H1 (cell line): ENCODE results near the gene ITPK1. TPM values are rescaled to one million over a fixed set of nuclear protein-coding genes. Genes with fewer than 3 reads are reported as not detected.

Source experiments
- CTCF ChIA-PET: fragments of 300-600 bp; sonication (Branson Sonifier 250); formaldehyde crosslinking; loops from one replicate; lab custom pipeline; 2021; ENCODE audit not compliant: partially characterized antibody; lab: Charles Lee
- POLR2A ChIA-PET: fragments of 300-600 bp; sonication (Branson Sonifier 250); formaldehyde crosslinking; loops from one replicate; lab custom pipeline; 2021; ENCODE audit warnings: inconsistent platforms; ENCODE audit not compliant: partially characterized antibody; lab: Charles Lee
- DNase-seq, 2 experiments: peaks; one replicate each; pipeline versions ENCODE4 v3.0.0 to v3.0.0-alpha.2; 2010 to 2022; ENCODE audit warnings: low spot score in 2 of 2, low read depth in 1 of 2, mixed read lengths in 1 of 2
- FAIRE-seq: peaks from 2 replicates; lab custom pipeline; 2011; peaks lifted over from hg19 to GRCh38; lab: Jason Lieb, UNC
- H2AFZ ChIP-seq: 2 replicates; pipeline ENCODE4 v1.8.1; 2012; ENCODE audit warnings: low read length, inconsistent platforms
- H2AK5ac ChIP-seq: 2 replicates; pipeline ENCODE4 v1.6.1; 2013; ENCODE audit warnings: low read depth, low read length
- H2BK120ac ChIP-seq: replicated peaks from 2 replicates; pipeline ENCODE3; 2013; ENCODE audit warnings: low read depth, low read length, inconsistent platforms
- H2BK12ac ChIP-seq: 2 replicates; pipeline ENCODE4 v1.6.1; 2013; ENCODE audit warnings: low read depth, low read length
- H2BK15ac ChIP-seq: 2 replicates; pipeline ENCODE4 v1.6.1; 2013; ENCODE audit warnings: low read length
- H2BK20ac ChIP-seq: 2 replicates; pipeline ENCODE4 v1.6.1; 2013; ENCODE audit warnings: low read length
- H2BK5ac ChIP-seq: 2 replicates; pipeline ENCODE4 v1.6.1; 2013; ENCODE audit warnings: low read depth, low read length
- H3K14ac ChIP-seq: 2 replicates; pipeline ENCODE4 v1.6.1; 2013; ENCODE audit warnings: inconsistent platforms; ENCODE audit not compliant: insufficient read length
- H3K18ac ChIP-seq: 2 replicates; pipeline ENCODE4 v1.6.1; 2013; ENCODE audit warnings: low read length; ENCODE audit errors: extremely low read depth
- H3K23ac ChIP-seq: 2 replicates; pipeline ENCODE4 v1.6.1; 2013; ENCODE audit warnings: inconsistent platforms; ENCODE audit not compliant: insufficient read length
- H3K23me2 ChIP-seq: 2 replicates; pipeline ENCODE4 v1.6.1; 2013; ENCODE audit warnings: low read depth, low read length
- H3K27ac ChIP-seq: 2 replicates; pipeline ENCODE4 v1.6.1; 2011; ENCODE audit warnings: low read depth, low read length, inconsistent platforms
- H3K27me3 ChIP-seq, 4 experiments: replicated peaks in 1 of 4; 1 replicate in 1 of 4; 2 replicates in 3 of 4; pipeline versions ENCODE4 v1.6.1 to v1.8.1; 2011 to 2013; ENCODE audit warnings: low read length in 3 of 4, mild to moderate bottlenecking in 3 of 4, inconsistent platforms in 2 of 4, mixed read lengths in 2 of 4, moderate library complexity in 1 of 4; ENCODE audit not compliant: control insufficient read depth in 3 of 4, insufficient read depth in 3 of 4; ENCODE audit errors: extremely low read depth in 1 of 4
- H3K36me3 ChIP-seq, 4 experiments: 2 replicates each; pipeline versions ENCODE4 v1.6.1 to v1.8.1; 2011 to 2013; ENCODE audit warnings: mild to moderate bottlenecking in 4 of 4, low read length in 3 of 4, moderate library complexity in 2 of 4, control low read depth in 1 of 4, inconsistent platforms in 1 of 4; ENCODE audit not compliant: insufficient read depth in 4 of 4, control insufficient read depth in 2 of 4
- H3K4ac ChIP-seq: replicated peaks from 2 replicates; pipeline ENCODE3; 2013; ENCODE audit warnings: low read length, low read depth, mixed read lengths, inconsistent platforms; ENCODE audit not compliant: insufficient read length
- H3K4me1 ChIP-seq, 4 experiments: replicated peaks in 1 of 4; 1 replicate in 1 of 4; 2 replicates in 3 of 4; pipeline versions ENCODE4 v1.6.1 to v1.8.1; 2011 to 2013; ENCODE audit warnings: low read length in 3 of 4, inconsistent platforms in 2 of 4, mixed read lengths in 1 of 4; ENCODE audit not compliant: insufficient read depth in 4 of 4, control insufficient read depth in 3 of 4
- H3K4me2 ChIP-seq, 2 experiments: 2 replicates each; pipeline versions ENCODE4 v1.6.1 to v1.8.1; 2011 to 2013; ENCODE audit warnings: low read depth in 2 of 2, low read length in 2 of 2, control low read depth in 1 of 2, inconsistent platforms in 1 of 2, mild to moderate bottlenecking in 1 of 2; ENCODE audit not compliant: insufficient read depth in 1 of 2
- H3K4me3 ChIP-seq, 4 experiments: fragments of 200-600, 300-600 bp in 1 of 4; sonication (generic), shearing (Covaris generic), sonication (Bioruptor Twin) in 1 of 4; 2 replicates each; pipeline versions ENCODE4 v1.5.1 to v1.8.1; 2011 to 2016; ENCODE audit warnings: low read length in 4 of 4, low read depth in 3 of 4, control low read depth in 2 of 4, inconsistent platforms in 2 of 4, mild to moderate bottlenecking in 2 of 4, mixed read lengths in 1 of 4, moderate library complexity in 1 of 4; ENCODE audit not compliant: insufficient read depth in 2 of 4; ENCODE audit errors: extremely low read depth in 1 of 4
- H3K56ac ChIP-seq: replicated peaks from 2 replicates; pipeline ENCODE3; 2013; ENCODE audit warnings: low read depth, mild to moderate bottlenecking, mixed read lengths, low read length, inconsistent platforms; ENCODE audit not compliant: insufficient read length
- H3K79me1 ChIP-seq: 2 replicates; pipeline ENCODE4 v1.6.1; 2013; ENCODE audit warnings: low read depth, low read length, control low read depth
- H3K79me2 ChIP-seq, 2 experiments: 2 replicates each; pipeline versions ENCODE4 v1.6.1 to v1.8.1; 2012 to 2013; ENCODE audit warnings: low read length in 2 of 2, mild to moderate bottlenecking in 2 of 2, inconsistent platforms in 1 of 2; ENCODE audit not compliant: insufficient read depth in 2 of 2, control insufficient read depth in 1 of 2
- H3K9ac ChIP-seq, 4 experiments: replicated peaks in 1 of 4; 1 replicate in 1 of 4; 2 replicates in 3 of 4; pipeline versions ENCODE4 v1.6.1 to v1.8.1; 2011 to 2013; ENCODE audit warnings: low read depth in 3 of 4, low read length in 3 of 4, control low read depth in 2 of 4, mild to moderate bottlenecking in 2 of 4, moderate library complexity in 2 of 4, inconsistent platforms in 1 of 4; ENCODE audit errors: extremely low read depth in 1 of 4
- H3K9me3 ChIP-seq, 2 experiments: 2 replicates each; pipeline versions ENCODE4 v1.6.1 to v1.8.1; 2012 to 2013; ENCODE audit warnings: mild to moderate bottlenecking in 2 of 2, moderate library complexity in 2 of 2, control low read depth in 1 of 2, inconsistent platforms in 1 of 2, low read depth in 1 of 2, low read length in 1 of 2, mixed read lengths in 1 of 2; ENCODE audit not compliant: insufficient read depth in 2 of 2
- H4K20me1 ChIP-seq, 2 experiments: replicated peaks in 1 of 2; 2 replicates each; pipeline versions ENCODE3 to v1.8.1; 2011 to 2013; ENCODE audit warnings: inconsistent platforms in 2 of 2, low read length in 2 of 2, mild to moderate bottlenecking in 1 of 2; ENCODE audit not compliant: insufficient read depth in 2 of 2, control insufficient read depth in 1 of 2
- H4K5ac ChIP-seq: 2 replicates; pipeline ENCODE4 v1.6.1; 2013; ENCODE audit warnings: low read length, low read depth, mixed read lengths, inconsistent platforms; ENCODE audit not compliant: insufficient read length
- H4K8ac ChIP-seq: 2 replicates; pipeline ENCODE4 v1.8.0; 2013; ENCODE audit warnings: mild to moderate bottlenecking, moderate library complexity, low read length, inconsistent platforms; ENCODE audit not compliant: insufficient read depth; ENCODE audit errors: extremely low read depth
- H4K91ac ChIP-seq: replicated peaks from 2 replicates; pipeline ENCODE3; 2013; ENCODE audit warnings: low read length, mixed read lengths, inconsistent platforms; ENCODE audit not compliant: insufficient read length
- BCL11A ChIP-seq, 2 experiments: IDR thresholded peaks; one replicate each; pipeline ENCODE4 v1.6.1; 2011; ENCODE audit warnings: low read depth in 2 of 2, low read length in 2 of 2, mild to moderate bottlenecking in 2 of 2
- CBX5 ChIP-seq: fragments of 300-800, 300-1000 bp; sonication (generic); IDR thresholded peaks from 2 replicates; pipeline ENCODE4 v1.7.1; 2016; ENCODE audit warnings: antibody characterized with exemption, low read length, low read depth
- JUN ChIP-seq: IDR thresholded peaks from 2 replicates; pipeline ENCODE4 v1.6.1; 2011; ENCODE audit warnings: low read depth, mild to moderate bottlenecking, improper control_type of control experiment, low read length
- JUND ChIP-seq: IDR thresholded peaks from 2 replicates; pipeline ENCODE4 v1.6.1; 2011; ENCODE audit warnings: mild to moderate bottlenecking, improper control_type of control experiment, low read length
- KDM5A ChIP-seq: fragments of 200-600 bp; IDR thresholded peaks from 2 replicates; pipeline ENCODE4 v1.7.1; 2012; ENCODE audit warnings: mild to moderate bottlenecking, low read length, inconsistent platforms, mixed read lengths
- NRF1 ChIP-seq: IDR thresholded peaks from 2 replicates; pipeline ENCODE4 v1.6.1; 2011; ENCODE audit warnings: mild to moderate bottlenecking, low read depth, low read length, improper control_type of control experiment
- ZNF274 ChIP-seq: IDR thresholded peaks from 2 replicates; pipeline ENCODE4 v1.7.0; 2012; ENCODE audit warnings: low read length, borderline replicate concordance; ENCODE audit errors: extremely low read depth
- WGBS, 2 experiments: shearing (Covaris generic) in 1 of 2; methylation state at CpG; one replicate each; pipeline versions ENCODE4 v1.1.6 to v1.1.7; 2013 to 2015; ENCODE audit warnings: low lambda C conversion rate in 2 of 2, mixed read lengths in 2 of 2, inconsistent platforms in 1 of 2, low coverage in 1 of 2, missing lambda C conversion rate in 1 of 2; ENCODE audit not compliant: insufficient replicate concordance in 2 of 2, insufficient coverage in 1 of 2, insufficient read length in 1 of 2; ENCODE audit errors: extremely low coverage in 1 of 2, missing lambda C conversion rate in 1 of 2; 5-methylcytosine and 5-hydroxymethylcytosine counted together
- polyA plus RNA-seq, 7 experiments: library from polyadenylated mRNA; depleted of rRNA in 3 of 7; stranded (reverse) in 5 of 7; unstranded in 2 of 7; fragments of >200 nt in 5 of 7; fragments of 200-250 nt in 2 of 7; gene quantifications; 1 replicate in 5 of 7; 2 replicates in 1 of 7; 4 replicates in 1 of 7; pipeline versions ENCODE4 v1.2.1 to v1.2.3, GENCODE V29; 2011 to 2013; ENCODE audit warnings: missing spikeins in 2 of 7, mixed read lengths in 2 of 7
- total RNA-seq: library from RNA; stranded (reverse); fragmentation: NEBNext Ultra II Directional; extraction: Animal tissue kit (Norgen Biotek cat#: 25700); gene quantifications from 2 replicates; pipeline ENCODE4 v1.2.1, GENCODE V29; 2021
- TF ChIP-seq, protein P1 (sequence below): IDR thresholded peaks from 2 replicates; pipeline ENCODE4 v1.6.1; 2012; ENCODE audit warnings: low read length, inconsistent platforms

The ITPK1 gene
- total and polyA plus RNA-seq, 2 of the 8 experiments (the other 6 are each of a cell fraction or from before 2014, with no cell fraction given) = 108 to 143 TPM

DNA sequence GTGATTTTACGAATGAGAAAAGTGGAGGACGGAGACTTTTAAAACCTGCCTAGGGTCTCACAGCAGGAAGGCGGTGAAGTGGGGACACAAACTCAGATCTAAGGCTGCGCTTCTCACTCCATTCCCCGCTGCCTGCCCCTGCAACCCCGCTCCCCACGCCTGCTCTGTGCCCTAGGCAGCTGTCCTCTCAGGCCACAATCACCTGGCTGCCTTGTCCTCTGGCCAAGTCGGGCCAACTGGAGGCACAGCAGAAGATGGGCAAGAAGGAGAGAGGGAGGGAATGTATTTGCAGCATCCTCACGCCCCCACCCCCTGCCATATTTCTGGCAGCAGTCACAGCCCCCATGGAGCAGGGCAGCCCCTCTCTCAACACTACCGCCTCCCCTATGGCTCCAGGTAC lies 97.8 kb downstream of the ITPK1 start:
- H3K4ac ChIP-seq = no peak overlapping the region
- no peak overlapping the region for H3K18ac ChIP-seq
- no peaks in the 10 kb centered on the region for H3K9me3 ChIP-seq
- no peak overlapping the region for H2BK120ac ChIP-seq
- peaks cover 2 to 8% of the 10 kb centered on the region in 2 experiments for H4K20me1 ChIP-seq
- CTCF ChIA-PET = interaction anchor here (1.2 to 8.8 kb wide), 4 partner anchors 10 to 96 kb away, joined by 3 to 71 read pairs (median 9); no protein-coding TSS in a partner anchor
- peaks cover 0 to 25% (median 14%) of the 10 kb centered on the region in 4 experiments; a peak in 6 of 7 replicates for H3K4me1 ChIP-seq
- no peak overlapping the region for H2AK5ac ChIP-seq
- no peak overlapping the region; a peak in 2 of 4 replicates for H3K4me2 ChIP-seq
- FAIRE-seq = no peak
- no peak overlapping the region for H3K4me3 ChIP-seq
- no peak overlapping the region for H2BK20ac ChIP-seq
- POLR2A ChIA-PET = no interaction called here
- no peak overlapping the region for H2BK5ac ChIP-seq
- no peak overlapping the region for H3K27ac ChIP-seq
- TF ChIP-seq JUN (no peak), CBX5 (no peak), JUND (no peak), ZNF274 (no peak), NRF1 (no peak), BCL11A (IDR thresholded peaks at IDR 0.05; ENCODE audit: low read depth in 2 of 2, low read length in 2 of 2) (no peak), KDM5A (no peak)
- TF ChIP-seq, protein P1, sequence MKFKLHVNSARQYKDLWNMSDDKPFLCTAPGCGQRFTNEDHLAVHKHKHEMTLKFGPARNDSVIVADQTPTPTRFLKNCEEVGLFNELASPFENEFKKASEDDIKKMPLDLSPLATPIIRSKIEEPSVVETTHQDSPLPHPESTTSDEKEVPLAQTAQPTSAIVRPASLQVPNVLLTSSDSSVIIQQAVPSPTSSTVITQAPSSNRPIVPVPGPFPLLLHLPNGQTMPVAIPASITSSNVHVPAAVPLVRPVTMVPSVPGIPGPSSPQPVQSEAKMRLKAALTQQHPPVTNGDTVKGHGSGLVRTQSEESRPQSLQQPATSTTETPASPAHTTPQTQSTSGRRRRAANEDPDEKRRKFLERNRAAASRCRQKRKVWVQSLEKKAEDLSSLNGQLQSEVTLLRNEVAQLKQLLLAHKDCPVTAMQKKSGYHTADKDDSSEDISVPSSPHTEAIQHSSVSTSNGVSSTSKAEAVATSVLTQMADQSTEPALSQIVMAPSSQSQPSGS = no peak
- H3K79me1 ChIP-seq = peaks cover 26% of the 10 kb centered on the region
- H2AFZ ChIP-seq = no peak overlapping the region
- no peak overlapping the region for H4K91ac ChIP-seq
- peaks cover 0 to 77% of the 10 kb centered on the region in 2 experiments; a peak in 2 of 4 replicates for H3K79me2 ChIP-seq
- no peaks in the 10 kb centered on the region for H3K27me3 ChIP-seq
- H3K36me3 ChIP-seq = peaks cover 0 to 4% (median 0%) of the 10 kb centered on the region in 4 experiments; a peak in 1 of 8 replicates
- H3K23me2 ChIP-seq = no peaks in the 10 kb centered on the region
- no peak overlapping the region for H4K5ac ChIP-seq
- no peak overlapping the region for H3K23ac ChIP-seq
- no peak overlapping the region for H3K56ac ChIP-seq
- no peak overlapping the region for H3K14ac ChIP-seq
- peak overlapping the region; percentile 77; the same call in 1 of the 2 replicates for H4K8ac ChIP-seq
- no peak overlapping the region for H2BK12ac ChIP-seq
- WGBS, 2 experiments = 87% methylated on average over 10 of the region's 10 CpGs; no CpG with 5 or more reads in 1 of the 2 experiments
- H2BK15ac ChIP-seq = no peak overlapping the region
- H3K9ac ChIP-seq = no peak overlapping the region
- no peak for DNase-seq
